Activated CD4-positive, alpha-beta T cell treated with anti-CD3 and anti-CD28 coated beads for 36 hours (primary cell): ENCODE measurements around the gene FILIP1L. TPM values are rescaled to one million over a fixed set of nuclear protein-coding genes. Genes with fewer than 3 reads are reported as not detected.

Source experiments
- ATAC-seq: fragments of 200-7000 bp; cut with Tn5 transposase; one replicate; pipeline ENCODE4 v1.10.0; 2021; ENCODE audit warnings: mild to moderate bottlenecking, moderate library complexity
- CTCF ChIA-PET: fragments of 350-600 bp; sonication (Branson Sonifier 250); formaldehyde crosslinking; loops from one replicate; lab custom pipeline; 2021; ENCODE audit warnings: antibody characterized with exemption; lab: Charles Lee
- POLR2A ChIA-PET: fragments of 350-600 bp; sonication (Branson Sonifier 250); formaldehyde crosslinking; loops from one replicate; lab custom pipeline; 2021; ENCODE audit warnings: antibody characterized with exemption, inconsistent platforms; lab: Charles Lee
- DNase-seq: peaks from one replicate; pipeline ENCODE4 v3.0.0-alpha.2; 2020
- H3K27ac Mint-ChIP-seq: one replicate; pipeline ENCODE4 v1.8.0; 2021; ENCODE audit warnings: mixed read lengths
- H3K27me3 Mint-ChIP-seq: one replicate; pipeline ENCODE4 v1.8.0; 2021; ENCODE audit warnings: mixed read lengths
- H3K36me3 Mint-ChIP-seq: one replicate; pipeline ENCODE4 v1.8.0; 2021; ENCODE audit warnings: low read depth, mixed read lengths
- H3K4me1 Mint-ChIP-seq: one replicate; pipeline ENCODE4 v1.8.0; 2021; ENCODE audit warnings: mixed read lengths
- H3K4me3 Mint-ChIP-seq: one replicate; pipeline ENCODE4 v1.8.0; 2021; ENCODE audit warnings: mild to moderate bottlenecking, moderate library complexity, mixed read lengths
- H3K9me3 Mint-ChIP-seq: one replicate; pipeline ENCODE4 v1.8.0; 2021; ENCODE audit warnings: low read depth, mixed read lengths
- intact Hi-C, 2 experiments: fragments of 100-400 bp; cut with DNase I in 1 of 2; cut with micrococcal nuclease in 1 of 2; formaldehyde crosslinking; loops; one replicate each; pipeline versions ENCODE4 v1.14.2 to v1.15.1; 2022 to 2024; cut with DNase I, micrococcal nuclease
- total RNA-seq, 2 experiments: library from RNA; stranded (reverse); gene quantifications; one replicate each; pipeline ENCODE4 v1.2.3, GENCODE V29; 2021

FILIP1L gene
- total RNA-seq, 2 experiments from 2014 or later, result 0.11 TPM; not detected in 1

DNA sequence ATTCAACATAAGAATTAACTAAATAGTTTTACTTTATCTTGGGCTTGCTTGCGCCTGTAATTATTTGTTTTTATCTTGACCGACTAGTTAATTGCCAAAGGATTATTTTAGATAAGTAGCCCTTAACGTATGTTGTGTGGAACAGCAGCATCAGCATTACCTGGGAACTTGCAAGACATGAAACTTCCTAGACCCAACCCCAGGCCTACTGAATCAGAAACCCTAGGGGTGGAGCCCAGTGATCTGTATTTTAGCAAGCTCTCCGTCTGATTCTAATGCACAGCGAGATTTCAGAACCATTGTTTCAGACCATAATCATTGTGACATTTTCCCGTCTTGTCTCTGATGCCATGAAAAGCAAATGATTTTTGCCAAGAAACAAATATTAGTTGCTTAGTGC is 31.1 kb downstream of the FILIP1L start:
- no peak overlapping the region for H3K4me3 Mint-ChIP-seq
- no peaks in the 10 kb centered on the region for H3K27me3 Mint-ChIP-seq
- ChIA-PET POLR2A (no interaction called here), CTCF (interaction anchor here (1.1 kb wide), 1 partner anchor 251 kb away, joined by 3 read pairs; no protein-coding TSS in a partner anchor)
- ATAC-seq (no peak), DNase-seq (no peak)
- no peak overlapping the region for H3K27ac Mint-ChIP-seq
- H3K36me3 Mint-ChIP-seq, result no peaks in the 10 kb centered on the region
- intact Hi-C loops, result no loop called here
- no peaks in the 10 kb centered on the region for H3K9me3 Mint-ChIP-seq
- H3K4me1 Mint-ChIP-seq, result peaks cover 8% of the 10 kb centered on the region

DNA sequence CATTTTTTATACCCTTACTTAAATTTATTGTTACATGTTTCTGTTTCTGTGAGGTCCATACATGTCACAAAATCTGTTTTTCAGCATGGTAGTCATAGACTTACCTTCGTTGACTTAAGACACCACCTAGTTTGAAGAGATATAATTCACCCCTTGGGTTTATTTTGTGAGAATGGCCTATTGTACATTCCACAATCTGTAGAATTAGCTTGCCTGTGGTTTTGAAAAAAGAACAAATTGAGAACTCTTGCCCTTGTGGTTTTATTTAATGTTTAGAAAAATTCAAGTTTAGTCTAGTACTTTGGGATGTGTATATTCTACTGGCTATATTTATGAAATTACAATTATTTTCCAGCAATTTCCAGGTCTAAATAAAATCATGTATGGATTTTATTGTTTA is 31.6 kb downstream of the FILIP1L start:
- CTCF ChIA-PET, result interaction anchor here (1.1 kb wide), 1 partner anchor 251 kb away, joined by 3 read pairs; no protein-coding TSS in a partner anchor
- H3K9me3 Mint-ChIP-seq, result no peaks in the 10 kb centered on the region
- peaks cover 8% of the 10 kb centered on the region for H3K4me1 Mint-ChIP-seq
- intact Hi-C loops, result no loop called here
- H3K36me3 Mint-ChIP-seq, result no peaks in the 10 kb centered on the region
- no peak overlapping the region for H3K4me3 Mint-ChIP-seq
- H3K27me3 Mint-ChIP-seq, result no peaks in the 10 kb centered on the region
- no peak for DNase-seq
- ATAC-seq, result no peak
- H3K27ac Mint-ChIP-seq, result no peak overlapping the region
- POLR2A ChIA-PET, result no interaction called here

DNA sequence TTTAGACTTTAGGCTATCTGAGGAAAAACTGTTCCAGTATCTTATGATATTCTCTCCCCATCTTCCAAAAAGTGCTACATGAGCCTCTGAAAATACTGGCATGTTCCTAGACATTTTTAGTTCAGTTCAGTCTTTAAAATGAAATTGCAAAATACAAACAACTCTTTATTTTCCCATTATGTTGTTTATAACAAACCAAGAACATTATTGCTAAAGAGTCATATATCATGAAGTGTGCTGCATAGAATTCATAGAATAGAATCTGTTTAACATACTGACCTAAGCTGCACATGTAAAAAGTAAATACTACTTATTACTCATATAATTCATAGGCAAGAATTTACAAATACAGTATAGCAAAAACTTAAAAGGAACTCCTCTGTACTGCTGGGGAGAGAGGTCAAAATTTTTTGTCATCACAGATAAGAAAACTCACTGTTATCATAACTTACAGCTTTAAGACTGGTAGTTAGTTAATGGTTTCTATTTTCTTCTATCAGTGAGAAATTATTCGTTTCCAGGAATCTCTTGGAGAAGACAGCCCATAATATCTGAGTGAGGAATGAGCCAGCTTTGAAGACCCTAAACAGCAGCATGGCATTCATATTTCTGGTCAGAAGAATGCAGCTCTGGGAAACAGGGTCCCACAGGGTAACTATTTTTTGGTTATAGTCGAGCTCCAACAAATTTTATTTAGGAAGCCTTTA is 32.2 kb downstream of the FILIP1L start:
- Mint-ChIP-seq H3K4me3 (no peak overlapping the region), H3K4me1 (peaks cover 5% of the 10 kb centered on the region), H3K36me3 (no peaks in the 10 kb centered on the region), H3K9me3 (no peaks in the 10 kb centered on the region), H3K27ac (no peak overlapping the region), H3K27me3 (no peaks in the 10 kb centered on the region)
- ChIA-PET CTCF (interaction anchor here (1.1 kb wide), 1 partner anchor 250 kb away, joined by 3 read pairs; no protein-coding TSS in a partner anchor), POLR2A (no interaction called here)
- intact Hi-C loops, result no loop called here
- DNase-seq (no peak), ATAC-seq (no peak)

DNA sequence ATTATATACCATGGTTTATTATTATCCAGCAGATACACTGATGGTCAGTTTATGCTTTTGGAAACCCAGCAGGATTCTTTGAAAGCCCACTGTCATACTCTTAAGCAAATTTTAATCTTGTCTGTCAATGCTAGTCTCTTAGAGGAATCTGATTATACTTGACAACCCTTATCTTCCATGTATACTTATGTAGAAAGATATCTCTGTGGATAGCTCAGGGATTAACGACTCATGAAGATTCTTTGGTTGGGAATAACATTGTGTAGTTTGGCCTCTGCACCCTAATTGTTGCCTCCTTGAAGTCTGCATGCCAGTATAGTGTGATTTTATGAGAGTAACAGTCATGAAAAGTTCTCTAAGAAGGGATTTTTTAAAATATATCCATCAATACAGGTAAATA is 33.0 kb downstream of the FILIP1L start:
- H3K4me3 Mint-ChIP-seq, result no peak overlapping the region
- no peak for DNase-seq
- H3K27me3 Mint-ChIP-seq, result no peaks in the 10 kb centered on the region
- intact Hi-C loops, result no loop called here
- no peaks in the 10 kb centered on the region for H3K36me3 Mint-ChIP-seq
- no peaks in the 10 kb centered on the region for H3K9me3 Mint-ChIP-seq
- CTCF ChIA-PET, result interaction anchor here (1.0 kb wide), 1 partner anchor 12 kb away, joined by 4 read pairs; no protein-coding TSS in a partner anchor
- H3K27ac Mint-ChIP-seq, result no peak overlapping the region
- ATAC-seq, result no peak
- H3K4me1 Mint-ChIP-seq, result peaks cover 4% of the 10 kb centered on the region
- POLR2A ChIA-PET, result no interaction called here

DNA sequence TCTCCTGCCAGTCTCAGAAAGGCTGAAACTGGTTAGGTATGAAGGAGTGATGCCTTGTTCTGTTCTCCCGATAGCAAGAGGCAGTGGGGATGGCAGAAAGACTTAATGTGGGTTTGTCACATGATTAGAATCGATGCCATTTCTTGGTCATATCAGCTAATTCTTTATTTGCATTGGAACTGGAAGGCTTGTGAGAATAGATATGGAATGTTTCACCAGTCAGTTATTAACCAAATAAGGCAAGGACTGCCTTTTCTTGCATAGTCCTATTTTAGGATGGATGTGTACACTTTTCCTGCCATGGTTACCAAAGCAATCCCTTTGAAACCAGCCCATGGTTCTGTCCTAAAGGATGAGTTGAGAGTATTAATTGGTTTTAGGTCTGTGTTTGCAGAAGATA is 33.7 kb downstream of the FILIP1L start:
- ChIA-PET POLR2A (no interaction called here), CTCF (interaction anchor here (1.0 kb wide), 1 partner anchor 11 kb away, joined by 4 read pairs; no protein-coding TSS in a partner anchor)
- DNase-seq (no peak), ATAC-seq (no peak)
- intact Hi-C loops, result no loop called here
- Mint-ChIP-seq H3K4me3 (no peak overlapping the region), H3K4me1 (peaks cover 9% of the 10 kb centered on the region), H3K27ac (no peak overlapping the region), H3K9me3 (no peaks in the 10 kb centered on the region), H3K27me3 (no peaks in the 10 kb centered on the region), H3K36me3 (no peaks in the 10 kb centered on the region)

DNA sequence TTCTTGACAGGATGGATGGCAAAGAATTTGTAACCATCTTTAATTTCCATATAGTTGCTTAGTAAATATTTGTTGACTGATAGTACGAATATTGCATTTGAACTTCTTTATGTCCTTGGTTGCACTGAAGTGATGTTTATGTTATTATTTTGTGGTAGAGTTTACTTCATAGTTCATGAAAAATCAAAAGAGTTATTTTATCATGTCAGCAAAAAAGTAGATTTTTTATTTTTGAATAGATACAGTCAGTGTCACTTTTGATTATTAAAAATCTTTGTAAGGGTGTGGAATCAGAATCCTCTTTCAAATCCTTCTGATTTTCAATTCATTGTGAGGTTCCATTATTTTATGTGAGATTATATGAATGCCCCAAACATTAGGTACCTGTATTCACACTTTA is 35.0 kb downstream of the FILIP1L start:
- intact Hi-C loops, result loop anchor here in 1 of 2 experiments (10.0 kb wide), 1 partner anchor 245 kb away; no protein-coding TSS in a partner anchor
- no peak for ATAC-seq
- POLR2A ChIA-PET, result no interaction called here

DNA sequence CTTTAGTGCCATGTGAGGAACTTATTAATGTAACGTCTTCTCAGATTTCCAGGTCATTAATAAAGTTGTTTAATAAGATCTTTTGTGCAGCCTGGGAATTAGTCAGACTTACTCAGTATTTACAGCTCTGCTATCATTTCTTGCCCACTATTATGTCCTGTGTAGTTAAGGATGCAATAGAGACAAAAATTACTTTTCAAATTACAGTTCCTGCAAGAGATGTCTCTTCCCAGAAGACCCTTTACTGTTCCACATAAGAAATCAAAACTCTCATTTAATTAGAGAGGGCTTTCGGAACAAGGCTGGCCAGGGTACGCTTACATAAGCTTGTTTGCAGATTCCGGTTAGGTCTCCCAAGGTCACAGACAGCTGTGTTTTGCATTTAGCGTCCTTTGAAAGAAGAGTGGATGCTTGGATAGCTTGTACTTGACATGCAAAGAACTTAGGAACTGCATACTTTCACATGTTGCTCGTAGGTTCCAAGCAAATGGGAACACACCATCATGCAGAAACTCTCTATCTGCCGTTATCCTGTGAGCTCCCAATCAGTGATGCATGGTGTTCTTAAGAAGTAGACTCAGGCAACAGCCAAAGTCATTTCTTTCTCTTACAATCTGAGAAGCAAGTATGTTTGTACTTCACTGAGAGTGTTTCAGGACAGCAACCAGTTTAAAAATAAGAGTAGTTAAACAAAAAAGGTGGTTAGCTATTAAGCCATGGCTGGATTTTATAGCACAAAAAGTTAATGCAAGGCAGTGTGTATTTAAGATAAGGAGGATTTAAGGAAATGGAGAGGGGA is 37.4 kb downstream of the FILIP1L start:
- intact Hi-C loops, result loop anchor here in 1 of 2 experiments (10.0 kb wide), 1 partner anchor 242 kb away; no protein-coding TSS in a partner anchor
- no peak overlapping the region for H3K27ac Mint-ChIP-seq
- no peaks in the 10 kb centered on the region for H3K9me3 Mint-ChIP-seq

More for the DNA sequence above, 35.0 kb downstream of the FILIP1L start:
- Mint-ChIP-seq H3K4me3 (no peak overlapping the region), H3K27ac (no peak overlapping the region), H3K36me3 (no peaks in the 10 kb centered on the region), H3K9me3 (no peaks in the 10 kb centered on the region), H3K4me1 (peaks cover 15% of the 10 kb centered on the region), H3K27me3 (no peaks in the 10 kb centered on the region)
- CTCF ChIA-PET, result no interaction called here
- DNase-seq, result no peak

DNA sequence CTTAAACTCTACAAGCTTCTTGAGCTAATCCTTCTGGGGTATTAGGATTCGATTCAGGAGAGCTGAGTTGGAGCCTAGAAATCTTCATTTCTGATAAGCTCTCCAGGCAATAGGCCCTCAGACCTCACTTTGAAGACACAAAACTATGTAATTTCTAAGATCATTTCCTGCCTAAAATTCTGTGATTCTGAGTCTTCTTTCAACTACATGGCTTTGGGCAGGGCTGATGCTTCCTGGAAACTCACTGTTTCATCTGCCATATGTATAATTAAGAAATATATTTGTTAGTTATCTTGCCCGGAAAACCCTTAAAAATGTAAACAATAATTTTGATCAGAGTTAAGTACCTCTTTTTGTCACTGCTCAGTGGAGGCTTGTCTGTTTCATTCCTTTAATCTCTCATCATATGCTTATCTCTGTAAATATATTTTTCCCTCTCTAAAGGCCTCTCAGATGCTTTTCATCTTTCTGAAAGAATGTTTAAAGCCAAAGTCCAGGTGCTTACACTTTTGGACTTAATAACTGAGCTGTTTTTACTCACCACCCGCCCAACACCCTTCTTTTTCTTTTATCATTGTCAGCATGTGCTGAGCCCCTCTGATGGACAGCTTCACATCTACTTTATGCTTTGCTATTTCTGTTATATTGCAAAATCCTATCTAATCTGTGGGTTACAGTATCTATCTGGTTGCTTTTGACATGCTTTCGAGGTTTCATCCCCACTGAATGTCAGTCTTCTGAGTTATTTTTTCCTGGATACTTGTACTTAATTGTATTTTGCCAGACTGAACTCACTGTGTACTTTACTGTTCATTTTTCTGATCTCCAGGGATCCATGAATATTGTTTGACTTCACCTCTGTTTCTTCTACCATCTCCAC is 38.2 kb downstream of the FILIP1L start:
- intact Hi-C loops, result loop anchor here in 1 of 2 experiments (10.0 kb wide), 1 partner anchor 241 kb away; no protein-coding TSS in a partner anchor
- ChIA-PET POLR2A (no interaction called here), CTCF (interaction anchor here (1.3 to 2.8 kb wide), 4 partner anchors 10 to 185 kb away, joined by 3 to 11 read pairs (median 6); no protein-coding TSS in a partner anchor)
- no peaks in the 10 kb centered on the region for H3K9me3 Mint-ChIP-seq
- H3K4me3 Mint-ChIP-seq, result no peak overlapping the region
- H3K36me3 Mint-ChIP-seq, result no peaks in the 10 kb centered on the region
- peaks cover 46% of the 10 kb centered on the region for H3K4me1 Mint-ChIP-seq
- no peak for DNase-seq
- no peak for ATAC-seq
- no peaks in the 10 kb centered on the region for H3K27me3 Mint-ChIP-seq
- peak overlapping the region; percentile 6 for H3K27ac Mint-ChIP-seq

More for the DNA sequence above, 37.4 kb downstream of the FILIP1L start:
- POLR2A ChIA-PET, result no interaction called here
- DNase-seq (no peak), ATAC-seq (no peak)
- Mint-ChIP-seq H3K36me3 (no peaks in the 10 kb centered on the region), H3K4me3 (no peak overlapping the region), H3K27me3 (no peaks in the 10 kb centered on the region), H3K4me1 (peaks cover 39% of the 10 kb centered on the region)
- CTCF ChIA-PET, result interaction anchor here (0.7 to 2.8 kb wide), 4 partner anchors 9 to 177 kb away, joined by 3 to 11 read pairs (median 6); no protein-coding TSS in a partner anchor

DNA sequence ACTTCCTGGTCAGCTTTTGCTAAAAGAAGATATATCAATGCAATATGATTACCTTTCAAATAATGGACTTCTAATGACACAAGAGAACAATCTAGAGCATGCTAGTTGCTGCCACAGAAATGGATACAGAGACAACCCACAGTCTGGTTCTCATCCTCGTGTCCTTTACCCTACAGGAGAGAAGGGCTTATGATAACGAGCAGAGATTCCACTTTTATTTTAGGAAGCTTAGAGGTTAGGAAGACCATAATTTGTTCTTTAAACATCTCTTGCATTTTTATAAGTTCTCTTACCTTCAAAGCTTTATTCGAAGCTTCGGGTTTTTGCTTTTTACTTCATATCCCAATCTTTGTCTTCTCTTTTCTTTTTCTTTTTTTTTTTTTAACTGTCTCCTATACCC is 39.1 kb downstream of the FILIP1L start:
- ChIA-PET CTCF (interaction anchor here (0.6 to 2.8 kb wide), 5 partner anchors 11 to 186 kb away, joined by 3 to 11 read pairs (median 3); no protein-coding TSS in a partner anchor), POLR2A (no interaction called here)
- Mint-ChIP-seq H3K4me1 (peaks cover 46% of the 10 kb centered on the region), H3K27ac (no peak overlapping the region), H3K9me3 (no peaks in the 10 kb centered on the region), H3K4me3 (no peak overlapping the region), H3K36me3 (no peaks in the 10 kb centered on the region), H3K27me3 (no peaks in the 10 kb centered on the region)
- intact Hi-C loops, result loop anchor here in 1 of 2 experiments (10.0 kb wide), 1 partner anchor 240 kb away; no protein-coding TSS in a partner anchor
- ATAC-seq, result no peak
- DNase-seq, result no peak

DNA sequence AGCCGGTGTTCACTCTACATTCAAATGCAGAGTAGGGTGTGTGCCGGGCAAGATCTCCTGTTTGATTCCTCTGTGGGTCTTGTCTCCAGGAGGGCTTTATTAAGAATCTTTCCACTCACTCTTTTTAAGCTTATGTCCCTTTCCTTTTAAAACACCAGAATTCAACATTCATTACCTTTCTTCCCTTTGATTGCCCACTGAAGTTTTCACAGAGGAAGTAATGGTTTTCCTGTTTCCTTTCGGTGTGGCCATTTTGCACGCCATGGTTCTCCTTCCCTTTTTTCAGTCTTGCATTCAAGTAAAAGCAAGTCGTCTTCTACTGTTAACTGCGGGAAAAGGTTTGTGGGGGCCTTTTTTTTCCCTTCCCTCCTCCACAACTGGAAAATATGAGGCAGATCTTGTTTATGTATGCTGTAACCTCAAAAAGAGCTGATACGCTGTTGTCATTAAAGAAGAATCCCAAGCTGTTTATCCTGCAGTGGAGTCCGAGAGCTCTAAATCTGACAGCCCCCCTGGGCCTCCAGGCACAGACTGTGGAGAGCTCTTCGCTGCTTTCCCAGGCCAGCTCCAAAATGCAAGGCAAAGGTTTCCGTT is 40.5 kb downstream of the FILIP1L start:
- POLR2A ChIA-PET, result no interaction called here
- Mint-ChIP-seq H3K4me1 (peaks cover 49% of the 10 kb centered on the region), H3K4me3 (peak overlapping the region; percentile 16), H3K27ac (peak overlapping the region; percentile 60), H3K9me3 (no peaks in the 10 kb centered on the region), H3K27me3 (no peaks in the 10 kb centered on the region), H3K36me3 (no peaks in the 10 kb centered on the region)
- intact Hi-C loops, result loop anchor here (2.0 to 10.0 kb wide), 3 partner anchors 31 to 239 kb away; no protein-coding TSS in a partner anchor
- CTCF ChIA-PET, result interaction anchor here (0.5 to 1.6 kb wide), 6 partner anchors 53 to 1158 kb away, joined by 3 to 6 read pairs (median 4); no protein-coding TSS in a partner anchor
- ATAC-seq, result no peak
- DNase-seq, result peak; percentile 12
